IMR-90 (cell line): Measurements from ENCODE around the gene TEDC1. TPM values are rescaled to one million over a fixed set of nuclear protein-coding genes. Genes with fewer than 3 reads are reported as not detected.

ENCODE experiments used
- ATAC-seq: fragments of 200-7000 bp; cut with Tn5 transposase; 2 replicates; pipeline ENCODE4 v1.9.1; 2020; ENCODE audit warnings: low read depth, mild to moderate bottlenecking, moderate library complexity
- BruUV-seq: library from RNA; stranded (reverse); fragments of 400-500 nt; replicated peaks from 2 replicates; lab custom pipeline; 2021; lab: Mats Ljungman, UMichigan
- CTCF ChIA-PET: fragments of 300-600 bp; formaldehyde crosslinking; extraction: SDS; loops from one replicate; lab custom pipeline; 2021; ENCODE audit warnings: antibody characterized with exemption; lab: Yijun Ruan, JAX
- POLR2A ChIA-PET: fragments of 300-600 bp; sonication (Branson Sonifier 250); formaldehyde crosslinking; loops from one replicate; lab custom pipeline; 2022; ENCODE audit warnings: antibody characterized with exemption; ENCODE audit not compliant: unreplicated experiment; lab: Charles Lee
- DNase-seq: peaks from one replicate; pipeline ENCODE4 v3.0.0; 2013
- H2AFZ ChIP-seq: replicated peaks from 2 replicates; pipeline ENCODE3; 2013; ENCODE audit warnings: low read length, mild to moderate bottlenecking; ENCODE audit not compliant: poor library complexity
- H2AK5ac ChIP-seq: 2 replicates; pipeline ENCODE4 v1.6.1; 2013; ENCODE audit warnings: low read depth, low read length, inconsistent platforms
- H2AK9ac ChIP-seq: replicated peaks from 2 replicates; pipeline ENCODE3; 2013; ENCODE audit warnings: mild to moderate bottlenecking, low read depth, low read length, moderate library complexity; ENCODE audit not compliant: poor library complexity
- H2BK120ac ChIP-seq: 2 replicates; pipeline ENCODE4 v1.6.1; 2013; ENCODE audit warnings: low read depth, low read length, inconsistent platforms
- H2BK15ac ChIP-seq: 3 replicates; pipeline ENCODE4 v1.6.1; 2013; ENCODE audit warnings: low read depth, low read length, inconsistent platforms
- H2BK20ac ChIP-seq: 2 replicates; pipeline ENCODE4 v1.6.1; 2013; ENCODE audit warnings: low read depth, mild to moderate bottlenecking, inconsistent platforms, low read length, moderate library complexity
- H2BK5ac ChIP-seq: 2 replicates; pipeline ENCODE4 v1.6.1; 2013; ENCODE audit warnings: mild to moderate bottlenecking, low read depth, low read length, inconsistent platforms; ENCODE audit not compliant: poor library complexity, severe bottlenecking
- H3K14ac ChIP-seq: replicated peaks from 2 replicates; pipeline ENCODE4 v1.6.1; 2013; ENCODE audit warnings: low read depth, low read length, inconsistent platforms
- H3K18ac ChIP-seq: 2 replicates; pipeline ENCODE4 v1.6.1; 2013; ENCODE audit warnings: low read depth, low read length, control low read depth
- H3K23ac ChIP-seq: 2 replicates; pipeline ENCODE4 v1.6.1; 2013; ENCODE audit warnings: low read depth, low read length, inconsistent platforms
- H3K27ac ChIP-seq: 2 replicates; pipeline ENCODE4 v1.5.1; 2013; ENCODE audit warnings: mild to moderate bottlenecking, control low read depth, low read length; ENCODE audit not compliant: insufficient read depth
- H3K27me3 ChIP-seq: 2 replicates; pipeline ENCODE4 v1.6.1; 2013; ENCODE audit warnings: low read length; ENCODE audit not compliant: control insufficient read depth, insufficient read depth
- H3K36me3 ChIP-seq: 2 replicates; pipeline ENCODE4 v1.6.1; 2013; ENCODE audit warnings: low read length, mixed read lengths; ENCODE audit not compliant: control insufficient read depth, insufficient read depth
- H3K4ac ChIP-seq: 2 replicates; pipeline ENCODE4 v1.6.1; 2013; ENCODE audit warnings: low read depth, low read length, inconsistent platforms
- H3K4me1 ChIP-seq: 2 replicates; pipeline ENCODE4 v1.6.1; 2013; ENCODE audit warnings: low read length, mixed read lengths; ENCODE audit not compliant: control insufficient read depth, insufficient read depth
- H3K4me2 ChIP-seq: 2 replicates; pipeline ENCODE4 v1.6.1; 2013; ENCODE audit warnings: low read depth, mild to moderate bottlenecking, control low read depth, low read length, moderate library complexity
- H3K4me3 ChIP-seq: 2 replicates; pipeline ENCODE4 v1.5.1; 2013; ENCODE audit warnings: low read depth, mild to moderate bottlenecking, control low read depth, low read length, moderate library complexity; ENCODE audit not compliant: insufficient read depth
- H3K56ac ChIP-seq: 2 replicates; pipeline ENCODE4 v1.6.1; 2013; ENCODE audit warnings: low read length, inconsistent platforms; ENCODE audit not compliant: insufficient read depth; ENCODE audit errors: extremely low read depth
- H3K79me1 ChIP-seq, 2 experiments: 2 replicates each; pipeline ENCODE4 v1.6.1; 2013; ENCODE audit warnings: low read length in 2 of 2, inconsistent platforms in 1 of 2, low read depth in 1 of 2
- H3K9ac ChIP-seq: 2 replicates; pipeline ENCODE4 v1.6.1; 2013; ENCODE audit warnings: low read depth, low read length, control low read depth
- H3K9me1 ChIP-seq: 2 replicates; pipeline ENCODE4 v1.6.1; 2013; ENCODE audit warnings: low read length, inconsistent platforms; ENCODE audit not compliant: insufficient read depth
- H3K9me3 ChIP-seq: 2 replicates; pipeline ENCODE4 v1.6.1; 2013; ENCODE audit warnings: low read length; ENCODE audit not compliant: control insufficient read depth, insufficient read depth
- H4K20me1 ChIP-seq: 2 replicates; pipeline ENCODE4 v1.6.1; 2013; ENCODE audit warnings: low read length, inconsistent platforms; ENCODE audit not compliant: insufficient read depth
- H4K5ac ChIP-seq: 2 replicates; pipeline ENCODE4 v1.6.1; 2013; ENCODE audit warnings: mild to moderate bottlenecking, low read depth, low read length, control low read depth
- H4K8ac ChIP-seq, 2 experiments: 2 replicates each; pipeline ENCODE4 v1.6.1; 2013; ENCODE audit warnings: low read depth in 2 of 2, low read length in 2 of 2, control low read depth in 1 of 2, inconsistent platforms in 1 of 2
- H4K91ac ChIP-seq: 2 replicates; pipeline ENCODE4 v1.6.1; 2013; ENCODE audit warnings: low read depth, low read length, inconsistent platforms; ENCODE audit not compliant: insufficient read depth
- BHLHE40 ChIP-seq: fragments of 150-350 bp; IDR thresholded peaks from 2 replicates; pipeline ENCODE4 v1.6.1; 2016; ENCODE audit warnings: mild to moderate bottlenecking, low read depth, low read length
- CEBPB ChIP-seq: IDR thresholded peaks from 2 replicates; pipeline ENCODE4 v1.6.1; 2012; ENCODE audit warnings: low read depth, low read length, improper control_type of control experiment
- CHD1 ChIP-seq: IDR thresholded peaks from 2 replicates; pipeline ENCODE4 v1.6.1; 2012; ENCODE audit warnings: low read depth, low read length, improper control_type of control experiment
- ELK1 ChIP-seq: fragments of 150-350 bp; IDR thresholded peaks from 2 replicates; pipeline ENCODE4 v1.6.1; 2016; ENCODE audit warnings: low read depth, mild to moderate bottlenecking, low read length, moderate library complexity, borderline replicate concordance
- FOS ChIP-seq: fragments of 150-350 bp; IDR thresholded peaks from 2 replicates; pipeline ENCODE4 v1.6.1; 2016; ENCODE audit warnings: low read depth, low read length
- MXI1 ChIP-seq: IDR thresholded peaks from 2 replicates; pipeline ENCODE4 v1.6.1; 2012; ENCODE audit warnings: low read depth, mild to moderate bottlenecking, low read length, moderate library complexity, borderline replicate concordance
- NFE2L2 ChIP-seq: fragments of 150-350 bp; IDR thresholded peaks from 2 replicates; pipeline ENCODE4 v1.6.1; 2016; ENCODE audit warnings: low read depth, mild to moderate bottlenecking, low read length
- RAD21 ChIP-seq: IDR thresholded peaks from 2 replicates; pipeline ENCODE4 v1.6.1; 2012; ENCODE audit warnings: low read length, improper control_type of control experiment
- RFX5 ChIP-seq: IDR thresholded peaks from 2 replicates; pipeline ENCODE4 v1.8.0; 2012; ENCODE audit warnings: low read depth, mild to moderate bottlenecking, low read length, moderate library complexity
- USF2 ChIP-seq: fragments of 150-350 bp; IDR thresholded peaks from 2 replicates; pipeline ENCODE4 v1.6.1; 2017; ENCODE audit warnings: mild to moderate bottlenecking, antibody characterized with exemption, low read length, low read depth
- WGBS, 2 experiments: methylation state at CpG; one replicate each; pipeline versions ENCODE4 v1.1.5 to v1.1.7; 2013; ENCODE audit warnings: missing lambda C conversion rate in 2 of 2; ENCODE audit not compliant: insufficient read length in 1 of 2; ENCODE audit errors: extremely low coverage in 2 of 2; 5-methylcytosine and 5-hydroxymethylcytosine counted together
- dilution Hi-C: fragments of 300-500 bp; cut with HindIII; formaldehyde crosslinking; loops from one replicate; pipeline ENCODE4 v1.14.3; 2018; ENCODE audit warnings: low sequenced_read_pairs; ENCODE audit not compliant: unreplicated experiment
- in situ Hi-C: fragments of 300-500 bp; cut with MboI; formaldehyde crosslinking; loops from 3 replicates; pipeline ENCODE4 v1.14.3; 2019; ENCODE audit warnings: low sequenced_read_pairs, inconsistent platforms, mixed read lengths
- intact Hi-C: fragments of 100-400 bp; cut with micrococcal nuclease; formaldehyde crosslinking; loops from 2 replicates; pipeline ENCODE4 v1.10.0; 2022
- polyA plus RNA-seq, 3 experiments: library from polyadenylated mRNA; depleted of rRNA; stranded (reverse); fragments of >200 nt; gene quantifications; 2 replicates each; pipeline ENCODE4 v1.2.3, GENCODE V29; 2012; ENCODE audit warnings: low replicate concordance in 1 of 3
- total RNA-seq: library from RNA; depleted of rRNA; stranded (reverse); fragments of >200 nt; gene quantifications from 2 replicates; pipeline ENCODE4 v1.2.3, GENCODE V29; 2012

TEDC1 gene
- total and polyA plus RNA-seq, 2 of the 4 experiments (the other 2 are of a cell fraction): 5.7 to 6.4 TPM

GRCh38 chr14:105470350-105471296, 20.4 kb upstream of the TEDC1 start:
- H4K5ac ChIP-seq: no peak overlapping the region
- 49% methylated on average over 9 of the region's 34 CpGs; no CpG with 5 or more reads in 1 of the 2 experiments for WGBS, 2 experiments
- peaks cover 25% of the 10 kb centered on the region for H3K36me3 ChIP-seq
- intact Hi-C loops: no loop called here
- H3K9me3 ChIP-seq: no peaks in the 10 kb centered on the region
- no peak overlapping the region for H4K91ac ChIP-seq
- no peak overlapping the region for H3K4me2 ChIP-seq
- no peak overlapping the region for H2BK5ac ChIP-seq
- H3K4ac ChIP-seq: no peak overlapping the region
- ATAC-seq: no peak
- no peak overlapping the region for H2AK9ac ChIP-seq
- no peak overlapping the region for H3K9ac ChIP-seq
- BruUV-seq: no TSS peak
- CTCF ChIA-PET: interaction anchor here (1.1 kb wide), 2 partner anchors 10 to 16 kb away, joined by 3 to 7 read pairs; partner anchors contain the start of gene CRIP1
- in situ Hi-C loops: no loop called here
- no peak overlapping the region for H3K27ac ChIP-seq
- H2BK15ac ChIP-seq: no peak overlapping the region
- no peak overlapping the region for H2AFZ ChIP-seq
- no peak overlapping the region for H3K14ac ChIP-seq
- no peak overlapping the region for H3K56ac ChIP-seq
- peaks cover 5% of the 10 kb centered on the region for H3K4me1 ChIP-seq
- POLR2A ChIA-PET: no interaction called here
- H2AK5ac ChIP-seq: no peak overlapping the region
- H4K8ac ChIP-seq: no peak overlapping the region
- DNase-seq: no peak
- H3K27me3 ChIP-seq: no peaks in the 10 kb centered on the region
- H3K79me1 ChIP-seq: peaks cover 0 to 5% of the 10 kb centered on the region in 2 experiments; a peak in 1 of 4 replicates
- H2BK120ac ChIP-seq: no peak overlapping the region
- no peak overlapping the region for H3K18ac ChIP-seq
- dilution Hi-C loops: no loop called here
- peaks cover 15% of the 10 kb centered on the region for H4K20me1 ChIP-seq
- no peak overlapping the region for H3K4me3 ChIP-seq
- H3K23ac ChIP-seq: no peak overlapping the region
- 0 out of 2 replicates have a peak, but pooled peaks cover 2% of the 10 kb centered on the region for H3K9me1 ChIP-seq
- no peak overlapping the region for H2BK20ac ChIP-seq
- no peak for TF ChIP-seq FOS
- TF ChIP-seq MXI1: no peak
- no peak for TF ChIP-seq USF2
- no peak for TF ChIP-seq RAD21
- TF ChIP-seq CEBPB: no peak
- TF ChIP-seq NFE2L2: no peak
- no peak for TF ChIP-seq CHD1
- TF ChIP-seq ELK1: no peak
- TF ChIP-seq BHLHE40: no peak
- TF ChIP-seq RFX5: no peak
